ENCODE results near the gene KIF1A.

Gene KIF1A

GRCh38 chr2:240762971-240763370 is 57.0 kb downstream of the KIF1A start:
- no peak for DNase-seq

GRCh38 chr2:240762249-240762648 is 57.8 kb downstream of the KIF1A start:
- no peak for DNase-seq

GRCh38 chr2:240760576-240761246 is 59.3 kb downstream of the KIF1A start:
- no peak for DNase-seq

- peak; percentile 9 for DNase-seq
Observed at GRCh38 chr2:240760121-240760520, 59.9 kb downstream of the KIF1A start.

GRCh38 chr2:240759459-240759858 is 60.6 kb downstream of the KIF1A start:
- no peak for DNase-seq

- DNase-seq = no peak
Observed at GRCh38 chr2:240757086-240757614, 62.9 kb downstream of the KIF1A start.

GRCh38 chr2:240752209-240752608 is 67.8 kb downstream of the KIF1A start:
- DNase-seq = no peak

- no peak for DNase-seq
Observed at GRCh38 chr2:240750409-240750808, 69.6 kb downstream of the KIF1A start.

GRCh38 chr2:240749516-240749915 is 70.5 kb downstream of the KIF1A start:
- no peak for DNase-seq

- DNase-seq = no peak
Observed at GRCh38 chr2:240747256-240747655, 72.8 kb downstream of the KIF1A start.

GRCh38 chr2:240746671-240747070 is 73.3 kb downstream of the KIF1A start:
- no peak for DNase-seq

GRCh38 chr2:240745962-240746361 is 74.1 kb downstream of the KIF1A start:
- DNase-seq = no peak

GRCh38 chr2:240745456-240745855 is 74.6 kb downstream of the KIF1A start:
- no peak for DNase-seq

GRCh38 chr2:240742602-240743095 is 77.4 kb downstream of the KIF1A start:
- no peak for DNase-seq

GRCh38 chr2:240741091-240741490 is 78.9 kb downstream of the KIF1A start:
- no peak for DNase-seq

- DNase-seq = no peak
Observed at GRCh38 chr2:240739797-240740196, 80.2 kb downstream of the KIF1A start.

- no peak for DNase-seq
Observed at GRCh38 chr2:240737958-240738357, 82.1 kb downstream of the KIF1A start.

- no peak for DNase-seq
Observed at GRCh38 chr2:240737512-240737911, 82.5 kb downstream of the KIF1A start.

GRCh38 chr2:240736281-240737250 is 83.5 kb downstream of the KIF1A start:
- no peak for DNase-seq

- no peak for DNase-seq
Observed at GRCh38 chr2:240735476-240735875, 84.5 kb downstream of the KIF1A start.

GRCh38 chr2:240734756-240735155 is 85.3 kb downstream of the KIF1A start:
- no peak for DNase-seq

GRCh38 chr2:240733803-240734495 is 86.1 kb downstream of the KIF1A start:
- DNase-seq = no peak
